ENCODE measurements around the gene CASP8.

The CASP8 gene

DNA sequence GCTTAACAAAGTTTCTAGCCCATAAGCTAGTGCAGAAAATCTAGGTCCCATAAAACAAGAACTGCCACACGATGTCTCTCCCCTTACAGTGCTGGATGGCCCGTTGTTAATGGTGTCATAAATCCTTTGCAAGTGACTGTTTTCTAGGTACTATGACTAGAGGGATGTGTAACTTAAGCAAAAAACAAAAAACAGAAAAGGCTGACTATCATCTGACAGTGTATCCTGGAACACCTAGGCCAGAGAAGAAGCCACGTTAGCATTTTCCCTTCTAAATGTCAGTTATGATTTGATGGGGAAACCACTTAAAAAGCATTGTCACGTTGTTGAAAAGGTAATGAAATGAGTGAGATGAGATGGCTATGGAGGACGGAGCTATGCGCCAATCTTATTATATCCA, 2.4 kb downstream of the CASP8 start:
- TF ChIP-seq, protein P1, sequence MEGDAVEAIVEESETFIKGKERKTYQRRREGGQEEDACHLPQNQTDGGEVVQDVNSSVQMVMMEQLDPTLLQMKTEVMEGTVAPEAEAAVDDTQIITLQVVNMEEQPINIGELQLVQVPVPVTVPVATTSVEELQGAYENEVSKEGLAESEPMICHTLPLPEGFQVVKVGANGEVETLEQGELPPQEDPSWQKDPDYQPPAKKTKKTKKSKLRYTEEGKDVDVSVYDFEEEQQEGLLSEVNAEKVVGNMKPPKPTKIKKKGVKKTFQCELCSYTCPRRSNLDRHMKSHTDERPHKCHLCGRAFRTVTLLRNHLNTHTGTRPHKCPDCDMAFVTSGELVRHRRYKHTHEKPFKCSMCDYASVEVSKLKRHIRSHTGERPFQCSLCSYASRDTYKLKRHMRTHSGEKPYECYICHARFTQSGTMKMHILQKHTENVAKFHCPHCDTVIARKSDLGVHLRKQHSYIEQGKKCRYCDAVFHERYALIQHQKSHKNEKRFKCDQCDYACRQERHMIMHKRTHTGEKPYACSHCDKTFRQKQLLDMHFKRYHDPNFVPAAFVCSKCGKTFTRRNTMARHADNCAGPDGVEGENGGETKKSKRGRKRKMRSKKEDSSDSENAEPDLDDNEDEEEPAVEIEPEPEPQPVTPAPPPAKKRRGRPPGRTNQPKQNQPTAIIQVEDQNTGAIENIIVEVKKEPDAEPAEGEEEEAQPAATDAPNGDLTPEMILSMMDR (IDR thresholded peaks at IDR 0.05; ENCODE audit: low read depth, low read length), result no peak
- no peak overlapping the region for H3K4me3 ChIP-seq (ENCODE audit: low read depth, low read length)

DNA sequence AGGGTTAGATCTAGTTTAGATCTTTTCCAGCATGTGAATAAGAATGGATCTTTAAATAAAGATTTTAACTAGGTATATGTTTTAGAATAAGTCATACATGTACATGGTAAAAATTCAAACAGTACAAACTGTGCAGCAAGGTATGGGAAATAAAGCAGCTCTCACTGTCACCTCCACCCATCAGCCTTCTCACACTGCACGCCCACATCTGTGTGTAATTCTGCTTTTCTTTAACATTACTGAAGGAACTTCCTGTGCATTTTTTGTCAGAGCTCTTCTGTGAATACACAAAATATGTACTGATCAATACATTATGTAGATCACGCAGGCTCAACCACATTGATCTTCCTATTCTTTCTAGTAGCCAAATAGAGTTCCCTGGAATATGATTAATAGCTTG, 3.4 kb downstream of the CASP8 start:
- TF ChIP-seq, protein P1 (IDR thresholded peaks at IDR 0.05; ENCODE audit: low read depth, low read length), result no peak
- no peak overlapping the region for H3K4me3 ChIP-seq (ENCODE audit: low read depth, low read length)

DNA sequence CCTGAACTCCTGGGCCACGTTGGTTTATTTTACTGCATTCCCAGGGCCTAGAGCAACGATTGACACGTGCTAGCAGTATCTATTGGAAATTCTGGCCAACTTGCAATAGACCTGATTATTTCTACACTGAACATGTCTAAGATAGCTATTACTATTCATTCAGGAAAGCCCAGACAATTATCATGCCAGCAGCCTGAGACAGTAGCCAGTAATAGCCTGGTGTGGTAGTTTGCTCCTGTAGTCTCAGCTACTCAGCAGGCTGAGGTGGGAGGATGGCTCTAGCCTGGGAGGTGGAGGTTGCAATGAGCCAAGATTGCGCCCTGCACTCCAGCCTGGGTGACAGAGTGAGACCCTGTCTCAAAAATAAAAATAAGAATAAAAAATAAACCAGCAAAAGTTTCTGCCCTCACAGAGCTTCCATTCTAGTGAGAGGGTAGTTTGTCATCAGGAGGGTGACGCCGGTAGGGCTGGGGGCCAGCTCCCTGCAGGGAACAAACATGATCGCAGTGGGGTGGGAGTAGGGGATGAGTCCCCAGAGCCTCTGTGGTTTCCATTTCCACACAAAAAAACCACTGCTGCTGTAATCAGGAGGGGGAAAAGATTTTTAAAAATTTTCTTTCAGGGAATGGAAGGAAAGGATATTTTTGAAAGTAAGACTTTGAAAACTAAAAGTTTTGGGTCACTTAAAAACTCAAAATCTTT, 4.3 kb downstream of the CASP8 start:
- H3K4me3 ChIP-seq (ENCODE audit: low read depth, low read length), result no peak overlapping the region
- TF ChIP-seq, protein P1 (IDR thresholded peaks at IDR 0.05; ENCODE audit: low read depth, low read length), result no peak

DNA sequence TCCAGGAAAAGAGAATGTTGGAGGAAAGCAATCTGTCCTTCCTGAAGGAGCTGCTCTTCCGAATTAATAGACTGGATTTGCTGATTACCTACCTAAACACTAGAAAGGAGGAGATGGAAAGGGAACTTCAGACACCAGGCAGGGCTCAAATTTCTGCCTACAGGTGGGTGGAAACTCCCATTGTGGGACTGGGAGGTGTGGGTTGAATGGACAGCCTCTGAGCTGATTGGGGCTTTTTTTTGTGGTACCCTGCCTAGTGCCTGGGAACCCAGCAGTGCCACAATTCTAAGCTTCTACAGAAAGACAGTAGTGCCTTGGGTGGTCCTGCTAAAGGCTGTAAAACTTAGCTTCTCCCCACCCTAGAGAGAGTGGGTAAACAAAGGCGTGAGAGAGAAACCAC, 6.3 kb downstream of the CASP8 start:
- no peak overlapping the region for H3K4me3 ChIP-seq (ENCODE audit: low read depth, low read length)
- TF ChIP-seq, protein P1 (IDR thresholded peaks at IDR 0.05; ENCODE audit: low read depth, low read length), result no peak

DNA sequence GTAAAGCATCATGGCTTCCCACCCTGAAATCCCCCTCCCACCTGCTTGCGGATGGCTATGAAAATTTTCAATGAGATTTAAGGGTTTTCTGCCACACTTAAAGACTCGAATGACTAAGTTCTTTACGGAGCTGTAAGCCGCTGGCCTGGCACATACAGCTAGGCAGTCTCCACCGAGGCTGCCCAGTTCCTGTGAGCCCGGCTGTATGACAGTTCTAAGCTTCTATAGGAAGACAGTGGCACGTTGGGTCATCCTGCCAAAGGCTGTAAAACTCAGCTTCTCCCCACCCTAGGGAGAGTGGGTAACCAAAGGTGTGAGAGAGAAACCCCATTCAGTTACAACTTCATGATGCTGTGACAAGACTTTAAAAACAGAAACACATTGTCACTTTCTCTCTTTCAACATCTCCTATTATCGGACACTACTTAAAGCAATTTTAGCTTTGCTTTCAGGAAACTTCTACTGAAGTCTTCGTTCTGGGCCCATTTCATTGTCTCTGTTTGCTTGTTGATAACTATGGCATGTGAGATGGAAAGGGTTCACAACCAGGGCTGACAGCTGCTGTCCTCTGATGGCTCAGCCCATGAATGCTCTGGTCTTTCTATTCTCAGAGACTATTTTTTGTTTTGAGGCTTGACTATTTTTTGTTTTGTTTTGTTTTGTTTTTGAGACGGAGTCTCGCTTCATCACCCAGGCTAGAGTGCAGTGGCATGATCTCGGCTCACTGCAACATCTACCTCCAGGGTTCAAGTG, 7.1 kb downstream of the CASP8 start:
- H3K4me3 ChIP-seq (ENCODE audit: low read depth, low read length), result no peak overlapping the region
- TF ChIP-seq, protein P1 (IDR thresholded peaks at IDR 0.05; ENCODE audit: low read depth, low read length), result no peak

DNA sequence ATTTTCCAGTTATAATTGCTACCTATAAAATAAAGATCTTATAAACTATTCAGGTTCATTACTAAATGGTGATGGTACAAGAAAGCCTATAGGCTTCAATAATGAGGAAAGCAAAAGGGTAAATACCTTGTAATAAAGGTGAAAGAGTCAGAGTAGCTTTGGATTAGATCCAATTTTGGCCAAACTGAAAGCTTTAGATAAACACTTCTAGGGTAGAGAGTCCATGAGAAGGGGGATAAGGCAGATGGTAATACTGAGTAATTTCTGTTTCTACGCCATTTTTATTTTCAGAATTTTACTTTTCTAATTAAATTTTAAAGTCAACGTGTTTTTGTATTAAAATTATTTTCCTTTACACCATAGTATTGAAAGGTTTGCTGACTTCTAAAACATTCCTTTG, 9.4 kb downstream of the CASP8 start:
- H3K4me3 ChIP-seq (ENCODE audit: low read depth, low read length), result no peak overlapping the region
- TF ChIP-seq, protein P1 (IDR thresholded peaks at IDR 0.05; ENCODE audit: low read depth, low read length), result no peak

DNA sequence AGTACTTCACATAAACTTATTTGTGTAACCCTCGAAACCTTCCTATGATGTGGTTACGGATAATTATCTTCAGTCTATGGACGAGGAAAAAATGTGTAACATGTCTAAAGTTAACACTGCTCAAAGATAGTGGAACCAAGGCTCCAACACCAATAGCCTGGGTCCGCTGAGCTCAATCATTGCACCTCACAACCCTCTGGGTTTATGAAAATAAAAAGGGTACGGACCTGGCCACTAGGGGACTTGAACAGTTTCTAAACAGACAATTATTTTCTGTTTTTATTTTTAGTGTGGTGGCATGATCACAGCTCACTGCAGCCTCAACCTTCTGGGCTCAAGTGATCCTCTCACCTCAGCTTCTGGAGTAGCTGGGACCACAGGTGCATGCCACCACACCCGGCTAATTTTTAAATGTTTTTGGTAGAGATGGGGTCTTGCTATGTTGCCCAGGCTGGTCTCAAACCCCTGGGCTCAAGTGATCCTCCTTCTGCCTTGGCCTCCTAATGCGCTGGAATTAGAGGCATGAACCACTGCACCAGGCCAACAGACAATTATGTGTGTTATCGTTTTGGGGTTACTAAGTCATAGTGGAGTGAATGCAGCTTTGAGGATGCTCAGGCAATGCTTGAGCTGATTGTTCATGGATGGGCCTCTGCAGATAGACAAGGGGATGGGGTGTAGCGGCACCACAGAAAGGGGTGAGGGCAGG, 10.1 kb downstream of the CASP8 start:
- TF ChIP-seq, protein P1 (IDR thresholded peaks at IDR 0.05; ENCODE audit: low read depth, low read length), result no peak
- H3K4me3 ChIP-seq (ENCODE audit: low read depth, low read length), result no peak overlapping the region

Measured in WI38 (cell line).